CD1c-positive myeloid dendritic cell (primary cell): ENCODE measurements around the gene RRP12.
"Not testable (repeated sequence)": the region's sequence is repeated elsewhere in the genome, so short reads cannot be mapped to it uniquely, and the experiment has no call there.

Experiments used
- DNase-seq: peaks from one replicate; pipeline ENCODE4 v3.0.0-alpha.2; 2016; ENCODE audit errors: extremely low spot score

The RRP12 gene

GRCh38 chr10:97408496-97408992 lies 7.4 kb upstream of the RRP12 start:
- peak; percentile 67 for DNase-seq

GRCh38 chr10:97407952-97408248 lies 6.8 kb upstream of the RRP12 start:
- DNase-seq: no peak

DNA sequence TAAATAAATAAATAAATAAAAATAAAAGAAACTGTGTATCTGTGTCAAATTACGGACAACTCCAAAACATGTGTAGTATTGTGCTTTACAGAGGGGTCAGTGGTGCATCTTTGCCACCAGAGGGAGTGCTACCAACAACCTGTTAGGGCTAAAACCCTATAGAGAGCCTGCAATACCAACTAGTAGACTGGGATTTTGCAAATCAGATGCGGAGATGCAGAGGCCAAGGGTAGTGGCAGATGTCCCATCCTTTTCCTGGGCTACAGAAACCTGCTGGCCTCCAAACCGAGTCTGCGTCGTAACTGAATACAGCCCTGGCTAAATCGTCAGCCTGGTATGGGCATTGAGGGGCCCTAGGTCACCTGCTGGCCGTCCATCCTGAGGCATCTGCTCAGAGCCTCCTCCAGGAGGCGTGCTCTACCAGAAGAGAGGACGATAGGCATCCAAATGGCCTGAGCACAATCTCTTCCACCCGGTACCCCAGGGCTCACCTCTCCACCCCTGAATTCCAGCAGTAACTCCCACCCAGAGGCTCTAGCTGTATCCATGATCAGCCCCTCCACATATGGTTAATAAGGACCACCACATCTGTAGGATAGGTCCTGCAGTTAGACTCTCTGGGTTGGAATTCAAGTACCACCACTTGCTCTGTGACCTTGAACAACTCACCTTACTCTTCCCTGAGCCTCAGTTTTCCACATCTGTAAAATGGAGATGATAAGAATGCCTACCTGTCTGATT lies 6.2 kb upstream of the RRP12 start:
- peak; percentile 84 for DNase-seq

DNA sequence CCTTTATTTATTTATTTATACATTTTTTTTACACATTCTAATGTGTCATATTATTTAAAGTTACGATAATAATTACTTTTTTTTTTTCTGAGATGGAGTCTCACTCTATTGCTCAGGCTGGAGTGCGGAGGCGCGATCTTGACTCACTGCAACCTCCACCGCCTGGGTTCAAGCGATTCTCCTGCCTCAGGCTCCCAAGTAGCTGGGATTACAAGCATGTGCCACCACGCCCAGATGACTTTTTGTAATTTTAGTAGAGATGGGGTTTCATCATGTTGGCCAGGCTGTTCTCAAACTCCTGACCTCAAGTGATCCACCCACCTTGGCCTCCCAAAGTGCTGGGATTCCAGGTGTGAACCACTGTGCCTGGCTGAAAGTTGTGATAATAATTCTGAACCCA lies 5.3 kb upstream of the RRP12 start:
- DNase-seq: not testable (repeated sequence)

- peak; percentile 86 for DNase-seq
These were observed 4.9 kb upstream of the RRP12 start for GRCh38 chr10:97406064-97406463.

DNA sequence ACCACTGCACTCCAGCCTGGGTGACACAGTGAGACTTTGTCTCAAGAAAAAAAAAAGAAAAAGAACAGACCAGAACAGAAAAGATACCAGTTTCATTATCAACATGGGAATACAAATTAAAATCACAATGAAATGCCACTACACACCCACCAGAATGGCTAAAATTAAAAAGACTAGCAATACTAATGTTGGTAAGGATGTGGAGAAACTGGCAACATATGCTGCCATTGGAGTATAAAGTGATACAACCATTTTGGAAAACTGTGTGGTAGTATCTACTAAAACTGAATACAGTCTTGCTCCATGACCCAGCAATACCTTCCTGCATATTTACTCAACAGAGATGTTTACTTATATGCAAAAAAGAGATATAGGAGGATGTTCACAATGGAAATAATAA lies 2.9 kb upstream of the RRP12 start:
- DNase-seq: no peak

- no peak for DNase-seq
These were observed 347 bp upstream of the RRP12 start for GRCh38 chr10:97401455-97401919.

DNA sequence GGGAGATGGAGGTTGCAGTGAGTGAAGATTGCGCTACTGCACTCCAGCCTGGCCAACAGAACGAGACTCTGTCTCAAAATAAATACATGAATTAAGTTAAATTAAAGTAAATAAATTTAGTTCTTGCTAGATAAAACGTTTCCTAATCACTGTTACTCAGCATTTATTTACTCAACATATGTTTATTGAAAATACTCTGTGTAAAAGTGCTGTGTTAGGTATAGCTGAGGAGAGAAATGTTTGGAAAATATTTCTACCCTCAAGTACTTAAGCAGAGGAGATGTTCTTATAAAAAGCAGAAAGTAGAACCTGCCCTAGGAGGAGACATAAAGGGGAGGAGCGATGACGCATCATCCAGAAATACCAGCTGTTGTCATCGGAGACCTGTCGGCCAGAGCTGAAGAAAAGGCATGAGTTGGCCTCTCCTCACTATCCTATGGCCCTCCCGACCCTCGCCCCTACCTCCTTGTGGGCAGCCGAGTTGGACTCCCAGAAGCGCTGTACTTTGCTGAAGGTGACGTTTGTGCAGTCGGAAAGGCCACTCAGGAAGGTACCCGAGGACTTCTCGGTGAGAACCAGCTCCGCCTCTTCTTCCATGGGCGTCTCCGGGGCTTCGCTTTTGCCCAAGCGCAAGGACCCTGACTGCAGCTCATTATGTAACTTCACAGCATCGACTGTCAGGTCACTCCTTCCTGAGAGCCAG lies 1.1 kb downstream of the RRP12 start:
- DNase-seq: peak; percentile 60

- DNase-seq: no peak
These were observed 5.1 kb downstream of the RRP12 start for GRCh38 chr10:97396056-97396455.

- DNase-seq: no peak
These were observed 8.0 kb downstream of the RRP12 start for GRCh38 chr10:97393034-97393573.

GRCh38 chr10:97390091-97390490 lies 11.0 kb downstream of the RRP12 start:
- DNase-seq: peak; percentile 12

- peak; percentile 43 for DNase-seq
These were observed 13.0 kb downstream of the RRP12 start for GRCh38 chr10:97388152-97388551.

GRCh38 chr10:97385565-97385964 lies 15.6 kb downstream of the RRP12 start:
- DNase-seq: no peak

DNA sequence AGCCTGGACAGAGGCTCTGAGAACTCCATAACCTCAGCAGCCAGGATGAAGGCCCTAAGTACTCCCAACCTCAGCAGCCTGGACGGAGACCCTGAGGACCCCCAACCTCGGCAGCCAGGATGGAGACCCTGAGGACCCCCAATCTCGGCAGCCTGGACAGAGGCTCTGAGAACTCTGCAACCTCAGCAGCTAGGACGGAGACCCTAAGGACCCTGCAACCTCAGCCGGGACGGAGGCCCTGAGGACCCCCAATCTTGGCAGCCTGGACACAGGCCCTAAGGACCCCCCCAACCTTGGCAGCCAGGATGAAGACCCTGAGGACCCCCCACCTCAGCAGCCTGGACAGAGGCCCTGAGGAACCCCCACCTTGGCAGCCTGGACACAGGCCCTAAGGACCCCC lies 16.5 kb downstream of the RRP12 start:
- no peak for DNase-seq

GRCh38 chr10:97384156-97384555 lies 17.0 kb downstream of the RRP12 start:
- no peak for DNase-seq

DNA sequence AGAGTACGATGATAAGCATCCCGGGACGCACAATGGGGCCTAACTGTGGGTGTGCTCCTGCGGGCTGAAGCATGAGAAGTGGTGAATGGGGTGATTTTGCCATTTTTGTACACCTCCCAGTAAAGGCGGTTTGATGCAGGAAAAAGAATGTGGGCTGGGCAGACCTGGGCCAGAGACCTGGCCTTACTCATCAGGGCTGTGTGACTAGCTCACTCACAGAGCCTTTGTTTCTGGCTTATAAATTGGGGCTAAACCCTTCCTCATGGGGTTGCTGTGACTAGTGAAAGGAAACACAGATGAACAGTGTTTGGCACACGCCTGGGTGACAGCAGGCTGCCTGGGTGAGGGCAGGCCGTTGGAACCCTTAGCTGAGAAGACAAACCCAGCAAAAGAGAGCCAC lies 18.0 kb downstream of the RRP12 start:
- DNase-seq: no peak

DNA sequence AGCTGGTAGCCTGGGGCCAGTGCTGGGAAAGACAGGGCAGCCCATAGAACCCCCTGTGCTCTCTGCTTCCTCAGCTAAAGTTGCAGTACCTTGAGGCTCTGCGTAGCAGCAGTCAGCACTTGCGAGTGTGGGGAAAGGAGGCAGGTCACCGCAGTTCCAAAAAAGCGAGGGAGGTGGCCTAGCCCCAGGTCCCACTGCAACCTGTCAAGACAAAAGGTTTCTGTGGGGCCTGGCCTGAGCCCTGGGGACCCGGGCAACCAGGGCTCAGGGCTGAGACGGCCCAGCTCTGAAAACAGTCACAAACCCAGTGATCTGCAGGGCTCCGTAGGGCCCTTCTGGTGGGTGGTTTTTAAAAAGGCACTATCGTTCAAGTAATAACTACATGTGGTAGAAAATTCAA lies 19.5 kb downstream of the RRP12 start:
- DNase-seq: no peak

GRCh38 chr10:97380516-97380915 lies 20.6 kb downstream of the RRP12 start:
- no peak for DNase-seq

DNA sequence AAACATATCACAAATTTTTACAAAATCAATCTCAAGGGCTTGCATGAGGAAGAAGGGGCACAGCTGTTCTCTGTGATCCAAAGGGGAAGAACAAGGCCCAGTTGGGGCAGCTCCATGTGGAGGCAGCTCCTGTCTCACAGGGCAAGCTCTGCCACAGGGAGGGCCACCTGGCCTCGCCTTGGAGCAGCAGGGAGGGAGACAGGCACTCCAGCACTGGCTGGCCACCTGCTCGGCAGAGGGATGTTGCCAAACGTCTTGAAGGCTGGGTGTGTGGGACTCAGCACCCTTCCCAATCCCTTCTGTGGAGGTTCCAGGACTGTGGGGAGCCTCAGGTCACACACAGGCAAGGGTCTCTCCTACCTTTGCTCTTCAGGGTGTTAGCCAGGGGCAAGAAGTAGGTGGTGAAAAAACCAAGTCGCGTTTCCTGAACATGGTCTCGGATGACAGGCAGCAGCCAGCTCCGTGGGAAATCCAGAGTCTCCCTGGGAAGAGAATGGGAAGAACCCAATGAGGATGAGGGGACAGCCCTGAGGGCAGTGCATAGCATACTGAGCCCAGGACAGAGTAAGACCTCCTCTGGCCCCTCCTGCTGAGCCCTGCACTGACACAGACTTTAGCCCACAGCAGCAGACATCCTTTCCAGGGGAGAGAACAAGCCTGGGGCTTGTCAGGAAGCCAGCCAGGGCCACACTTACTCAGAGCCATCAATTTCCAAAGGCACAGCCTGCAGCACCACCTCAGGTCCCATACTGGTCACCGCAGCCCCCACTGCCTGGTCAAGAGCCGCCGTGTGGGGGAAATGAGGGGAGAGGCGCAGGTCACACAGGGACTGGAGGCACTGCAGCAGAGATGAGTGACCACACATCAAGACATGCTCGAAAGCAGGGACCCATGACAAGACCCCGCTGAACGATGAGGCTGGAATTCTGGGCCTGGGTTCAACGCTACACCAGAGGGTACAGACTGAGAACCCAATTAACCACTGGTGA lies 21.9 kb downstream of the RRP12 start:
- DNase-seq: no peak

- peak; percentile 74 for DNase-seq
These were observed 24.7 kb downstream of the RRP12 start for GRCh38 chr10:97376413-97376812.

GRCh38 chr10:97373456-97373855 lies 27.7 kb downstream of the RRP12 start:
- DNase-seq: no peak
